ENCODE measurements around the gene LRRC74B. TPM values are rescaled to one million over a fixed set of nuclear protein-coding genes. Genes with fewer than 3 reads are reported as not detected.
A peak's percentile ranks its signal among the peaks of the same experiment; 100 is the strongest.
"Not testable (repeated sequence)": the region's sequence is repeated elsewhere in the genome, so short reads cannot be mapped to it uniquely, and the experiment has no call there.

LRRC74B gene
- total RNA-seq, 2 donors from 2014 or later = not detected

DNA sequence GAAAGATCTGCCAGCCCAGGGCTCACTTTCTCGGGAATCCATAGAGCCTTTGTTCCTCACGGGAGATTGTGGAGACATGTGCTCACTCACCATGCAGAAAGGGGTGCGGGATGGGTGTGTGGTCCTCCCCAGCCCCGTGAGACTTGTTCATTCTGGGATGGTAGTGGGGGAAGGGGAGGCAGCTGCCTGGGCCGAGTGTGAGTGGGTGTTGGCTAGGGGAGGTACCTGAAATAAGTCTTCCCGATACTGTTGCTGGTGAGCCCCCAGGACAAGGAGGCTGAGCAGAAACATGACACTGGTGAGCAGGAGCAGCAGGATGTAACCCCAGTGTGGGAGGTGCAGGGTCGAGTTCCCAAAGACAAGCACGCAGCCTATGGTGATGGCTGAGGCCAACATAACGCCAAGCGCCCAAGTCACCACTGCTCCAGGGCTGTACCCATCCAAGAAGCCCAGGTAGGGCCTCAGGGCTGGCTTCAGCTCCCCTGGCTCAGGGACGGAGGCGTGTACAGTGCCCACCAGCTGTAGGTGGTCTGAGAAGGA is 16.2 kb upstream of the LRRC74B start:
- intact Hi-C loops (cut with DNase I) = no loop called here
- DNase-seq (ENCODE audit: low spot score) = no peak

GRCh38 chr22:21030032-21030431 is 15.7 kb upstream of the LRRC74B start:
- DNase-seq (ENCODE audit: low spot score) = no peak
- intact Hi-C loops (cut with DNase I) = no loop called here

- no peak for DNase-seq (ENCODE audit: low spot score)
- intact Hi-C loops (cut with DNase I) = no loop called here
Observed at GRCh38 chr22:21030621-21031544, 14.9 kb upstream of the LRRC74B start.

DNA sequence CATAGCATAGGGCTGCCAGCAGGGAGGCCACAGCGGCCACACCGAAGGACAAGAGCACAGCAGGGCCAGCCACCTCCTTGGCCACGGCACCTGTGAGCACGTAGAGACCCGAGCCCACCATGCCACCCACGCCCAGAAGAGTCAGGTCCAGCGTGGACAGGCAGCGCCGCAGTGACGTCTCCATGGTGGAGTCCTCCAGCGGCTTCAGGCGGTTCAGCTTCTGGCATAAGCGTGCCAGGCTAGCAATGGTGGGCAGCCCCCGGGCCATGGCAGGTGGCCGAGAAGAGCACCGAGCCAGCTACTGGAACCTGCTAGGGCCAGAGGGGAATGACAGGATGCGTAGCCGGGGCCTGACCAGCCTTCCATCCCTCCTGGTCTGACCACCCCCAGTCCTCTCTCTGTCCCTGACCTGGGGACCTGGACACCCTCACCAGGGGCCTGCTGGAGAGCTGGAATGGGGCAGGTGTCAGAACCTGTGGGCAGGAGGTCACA is 14.2 kb upstream of the LRRC74B start:
- intact Hi-C loops (cut with DNase I) = no loop called here
- DNase-seq (ENCODE audit: low spot score) = no peak

DNA sequence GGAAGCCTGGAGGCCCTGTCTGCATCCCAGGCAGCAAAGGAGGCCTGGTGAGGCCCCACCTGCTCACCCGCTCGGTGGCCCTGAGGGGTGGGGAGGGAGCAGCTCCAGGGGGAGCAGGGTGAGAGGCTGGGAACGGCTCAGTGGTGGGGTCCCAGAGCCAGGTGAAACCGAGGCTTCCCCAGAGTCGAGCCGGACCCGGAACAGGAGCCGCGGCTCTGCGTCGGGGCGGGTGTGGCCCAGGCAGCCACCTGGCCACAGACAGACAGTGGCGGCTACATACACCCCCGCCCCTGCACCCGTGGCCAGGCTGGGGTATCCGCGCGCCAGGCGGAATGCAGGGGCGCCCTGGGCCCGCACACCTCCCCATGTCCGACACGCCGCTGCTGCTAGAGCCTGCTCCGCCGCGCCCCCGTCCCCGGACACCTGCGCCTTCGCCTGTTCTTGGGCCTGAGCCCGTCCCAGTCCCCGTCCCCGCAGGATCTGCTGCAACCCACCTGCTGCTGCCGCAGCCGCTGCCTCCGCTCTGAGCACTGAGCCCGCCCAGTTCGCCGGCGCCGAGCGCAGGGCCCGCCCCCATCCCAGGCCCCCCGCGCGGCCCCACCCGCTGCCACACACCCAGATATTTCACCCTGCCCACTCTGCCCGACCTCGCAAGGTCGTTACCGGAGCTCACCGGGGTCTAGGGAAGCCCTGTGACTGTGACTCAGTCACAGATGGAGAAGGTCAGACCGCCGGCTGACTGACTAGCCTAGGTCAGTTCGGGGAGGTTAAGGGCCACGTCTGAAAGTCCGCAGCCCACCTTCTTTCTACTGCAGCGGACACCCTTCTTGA is 13.5 kb upstream of the LRRC74B start, which contains the start of gene SLC7A4:
Gene SLC7A4 (minus strand): TSS at position 525 of the 831 bp plus-strand sequence. CDS start 749 bp downstream, outside the sequence.
- no peak for DNase-seq (ENCODE audit: low spot score)
- intact Hi-C loops (cut with DNase I) = no loop called here

DNA sequence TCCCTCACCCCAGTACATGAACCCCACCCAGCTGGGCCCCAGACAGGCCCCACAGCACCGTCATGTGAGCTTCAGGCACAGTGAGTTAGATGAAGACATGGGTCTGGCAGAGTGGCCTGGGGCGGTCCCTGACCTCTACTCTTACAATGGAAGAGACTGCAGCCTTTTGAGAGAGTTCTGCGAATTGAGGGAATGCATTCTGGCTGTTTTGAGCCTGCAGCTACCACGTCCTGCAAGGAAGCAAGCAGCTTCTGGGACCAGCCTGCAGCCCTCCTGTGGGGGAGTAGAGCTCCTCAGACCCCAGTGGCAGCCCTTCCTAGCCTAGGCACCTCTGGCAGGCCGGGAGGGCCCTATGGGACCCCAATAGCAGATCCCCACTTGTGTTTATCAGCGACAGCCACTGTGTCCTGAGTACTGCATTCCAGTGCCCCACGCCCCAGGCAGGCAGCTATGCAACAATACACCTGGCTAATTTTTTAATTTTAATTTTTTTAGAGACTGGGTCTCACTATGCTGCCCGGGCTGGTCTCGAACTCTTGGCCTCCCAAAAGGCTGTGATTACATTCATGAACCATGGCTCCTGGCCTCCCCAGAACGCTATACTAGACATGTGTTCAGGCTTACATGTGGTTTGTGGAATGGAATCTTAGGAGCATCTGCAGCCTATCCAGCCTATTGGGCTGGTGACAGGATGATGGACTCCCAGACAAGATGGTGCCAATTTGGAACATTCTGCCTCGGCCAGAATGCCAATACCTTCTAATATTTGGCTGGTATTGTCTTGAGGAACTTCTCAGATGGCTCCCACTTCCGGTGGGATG is 12.7 kb upstream of the LRRC74B start:
- intact Hi-C loops (cut with DNase I) = no loop called here
- DNase-seq (ENCODE audit: low spot score) = no peak

- intact Hi-C loops (cut with DNase I) = no loop called here
- no peak for DNase-seq (ENCODE audit: low spot score)
Observed at GRCh38 chr22:21033895-21034294, 11.9 kb upstream of the LRRC74B start.

- intact Hi-C loops (cut with DNase I) = no loop called here
- no peak for DNase-seq (ENCODE audit: low spot score)
Observed at GRCh38 chr22:21034989-21035388, 10.8 kb upstream of the LRRC74B start.

GRCh38 chr22:21038405-21038804 is 7.3 kb upstream of the LRRC74B start:
- intact Hi-C loops (cut with DNase I) = no loop called here
- DNase-seq (ENCODE audit: low spot score) = no peak

- DNase-seq (ENCODE audit: low spot score); intact Hi-C loops (cut with DNase I): not testable (repeated sequence)
Observed at GRCh38 chr22:21039158-21039557, 6.6 kb upstream of the LRRC74B start.

- DNase-seq (ENCODE audit: low spot score) = no peak
- intact Hi-C loops (cut with DNase I) = no loop called here
Observed at GRCh38 chr22:21041937-21042336, 3.8 kb upstream of the LRRC74B start.

DNA sequence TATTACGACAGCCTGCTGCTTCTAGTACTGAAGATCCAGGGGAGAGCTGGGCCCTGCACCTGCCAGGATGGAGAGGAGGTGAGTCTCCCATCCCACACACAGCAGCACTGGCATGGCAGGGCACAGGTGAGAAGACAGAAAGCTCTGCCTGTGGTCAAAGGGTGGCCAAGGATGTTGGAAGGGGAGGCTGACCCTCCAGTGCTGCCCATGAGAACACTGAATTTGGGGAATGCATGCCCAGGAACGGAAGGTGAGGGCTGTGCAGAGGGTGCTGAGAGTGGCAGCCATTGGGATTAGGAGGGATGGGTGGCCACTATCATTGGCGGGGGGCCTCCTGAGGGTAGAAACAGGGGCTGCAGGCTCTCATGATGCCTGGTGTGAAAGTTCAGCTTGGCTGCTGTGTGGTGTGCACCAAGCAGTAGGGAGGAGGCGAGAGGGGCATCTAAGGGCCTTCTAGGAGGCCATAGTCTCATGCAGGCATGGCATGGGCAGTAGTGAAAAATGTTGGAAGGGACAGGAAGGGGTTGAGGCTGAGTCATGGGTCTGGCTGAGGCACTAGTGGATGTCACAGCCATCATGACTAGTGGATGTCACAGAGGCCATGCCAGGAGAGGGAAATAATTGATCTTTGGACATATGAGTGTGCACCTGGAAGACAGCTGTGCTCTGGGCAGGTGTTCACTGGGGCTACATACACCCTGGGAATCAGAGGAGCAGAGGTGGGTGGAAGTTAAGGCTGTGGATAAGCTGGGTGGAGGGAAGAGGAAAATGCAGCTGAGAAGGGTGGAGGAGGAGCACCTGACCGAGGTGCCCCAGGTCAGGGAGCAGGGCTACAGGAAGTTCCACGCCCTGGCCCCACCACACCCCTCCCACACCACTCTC is 2.5 kb upstream of the LRRC74B start:
- no peak for DNase-seq (ENCODE audit: low spot score)
- intact Hi-C loops (cut with DNase I) = no loop called here

DNA sequence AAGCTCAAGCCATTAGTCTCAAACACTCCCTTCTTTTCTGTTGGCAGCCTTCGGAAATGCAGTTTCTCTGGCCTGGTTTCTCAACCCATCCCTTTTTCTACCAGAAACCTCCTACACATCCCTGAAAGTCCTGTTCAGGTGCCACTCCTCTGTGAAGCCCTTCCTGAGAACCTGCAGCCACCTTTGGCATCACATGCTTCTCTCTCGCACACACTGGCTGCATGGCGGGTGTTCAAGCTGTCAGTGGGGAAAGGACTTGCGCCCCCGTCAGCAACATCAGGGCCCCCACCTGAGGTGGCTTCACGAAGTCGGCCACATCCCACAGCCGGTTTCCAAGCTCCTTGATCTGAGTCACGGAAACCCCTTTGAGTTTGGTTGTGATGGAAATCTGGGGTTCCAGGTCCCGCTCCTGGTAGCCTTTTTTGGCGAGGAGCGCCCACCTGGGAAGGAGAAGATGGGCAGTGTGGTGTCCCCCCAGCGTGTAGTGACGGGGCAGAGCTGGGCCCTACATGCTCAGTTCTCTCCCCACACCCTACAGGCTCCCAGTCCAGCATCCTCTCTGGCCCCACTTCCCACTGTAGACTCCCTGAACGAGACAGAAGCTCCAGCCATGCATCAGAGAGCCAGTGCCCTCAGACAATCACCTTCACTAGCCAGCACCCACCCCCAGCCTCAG is 1.7 kb upstream of the LRRC74B start:
- intact Hi-C loops (cut with DNase I) = no loop called here
- DNase-seq (ENCODE audit: low spot score) = no peak

- peak; percentile 83 for DNase-seq (ENCODE audit: low spot score)
- intact Hi-C loops (cut with DNase I) = no loop called here
Observed at GRCh38 chr22:21044931-21045584, 688 bp upstream of the LRRC74B start.

GRCh38 chr22:21047035-21047661 is 1.4 kb downstream of the LRRC74B start:
- intact Hi-C loops (cut with DNase I) = no loop called here
- DNase-seq (ENCODE audit: low spot score) = no peak

- no peak for DNase-seq (ENCODE audit: low spot score)
- intact Hi-C loops (cut with DNase I) = no loop called here
Observed at GRCh38 chr22:21047730-21048129, 2.0 kb downstream of the LRRC74B start.

Data from posterior vena cava (tissue), 2 donors.